ENCODE data around the gene ZNF581. TPM values are rescaled to one million over a fixed set of nuclear protein-coding genes. Genes with fewer than 3 reads are reported as not detected.
A peak's percentile ranks its signal among the peaks of the same experiment; 100 is the strongest.

The ZNF581 gene
- polyA plus RNA-seq, 4 donors: 15.9 to 29.2 (median 23.3) TPM

GRCh38 chr19:55689411-55690108 is 46.1 kb downstream of the ZNF581 start:
- no peak for FAIRE-seq

DNA sequence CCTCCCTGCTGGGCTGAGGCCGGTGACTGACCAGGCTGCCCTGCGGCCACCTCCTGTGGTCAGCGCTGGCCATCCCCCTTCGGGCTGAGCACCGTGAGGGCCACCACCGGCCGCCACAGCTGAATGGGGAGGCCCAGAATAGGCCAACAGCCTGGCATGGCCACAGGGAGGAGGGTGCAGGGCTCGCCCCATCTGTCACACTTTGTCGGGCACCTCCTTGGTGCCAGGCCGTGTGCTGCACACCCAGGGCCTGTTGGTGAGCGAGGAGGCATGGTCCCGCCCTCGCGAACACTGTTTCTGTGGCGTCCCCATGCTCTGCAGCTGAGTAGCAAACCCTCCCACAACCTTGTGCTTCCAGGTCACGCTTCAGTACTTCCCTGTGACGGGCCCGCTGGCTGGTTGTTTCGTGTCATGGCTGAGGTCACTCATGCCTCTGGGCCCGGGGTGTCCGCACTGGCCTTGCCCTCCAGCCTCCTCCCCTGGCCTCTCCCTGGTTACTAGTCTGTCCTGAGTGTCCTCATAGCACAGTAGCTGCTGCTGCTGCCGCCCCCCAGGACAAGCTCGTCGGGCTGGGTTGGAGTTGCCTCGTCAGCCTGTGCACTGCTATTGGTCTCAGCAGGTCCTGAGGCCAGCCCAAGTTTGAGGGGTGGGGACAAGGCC is 46.8 kb downstream of the ZNF581 start:
- Histone ChIP-seq H3K27me3 (ENCODE audit: control insufficient read depth in 3 of 3, insufficient read depth in 3 of 3, low read length in 3 of 3) (no peaks in the 10 kb centered on the region), H3K4me3 (ENCODE audit: low read depth in 1 of 3, low read length in 3 of 3) (no peak overlapping the region), H3K36me3 (ENCODE audit: control insufficient read depth in 3 of 3, insufficient read depth in 2 of 3, low read depth in 1 of 3, low read length in 3 of 3) (peaks cover 27 to 98% (median 49%) of the 10 kb centered on the region in 3 donors), H3K4me1 (ENCODE audit: control insufficient read depth in 3 of 3, insufficient read depth in 2 of 3, low read depth in 1 of 3, low read length in 2 of 3) (peaks cover 4 to 50% (median 7%) of the 10 kb centered on the region in 3 donors), H3K9me3 (ENCODE audit: control insufficient read depth in 2 of 2, insufficient read depth in 1 of 2, low read depth in 1 of 2, low read length in 1 of 2) (no peaks in the 10 kb centered on the region), H3K27ac (ENCODE audit: low read depth in 1 of 3, low read length in 2 of 3) (no peak overlapping the region)
- FAIRE-seq: no peak
- 93 to 94% (median 93%) methylated on average over 23 to 25 of the region's 25 CpGs for WGBS, 3 donors
- no peak for DNase-seq

More at GRCh38 chr19:55689411-55690108, 46.1 kb downstream of the ZNF581 start:
- Histone ChIP-seq H3K9me3 (ENCODE audit: control insufficient read depth in 2 of 2, insufficient read depth in 1 of 2, low read depth in 1 of 2, low read length in 1 of 2) (no peaks in the 10 kb centered on the region), H3K27me3 (ENCODE audit: control insufficient read depth in 3 of 3, insufficient read depth in 3 of 3, low read length in 3 of 3) (no peaks in the 10 kb centered on the region), H3K4me1 (ENCODE audit: control insufficient read depth in 3 of 3, insufficient read depth in 2 of 3, low read depth in 1 of 3, low read length in 2 of 3) (peaks cover 4 to 57% (median 12%) of the 10 kb centered on the region in 3 donors), H3K27ac (ENCODE audit: low read depth in 1 of 3, low read length in 2 of 3) (peak overlapping the region; percentile 2 to 89 (median 78)), H3K4me3 (ENCODE audit: low read depth in 1 of 3, low read length in 3 of 3) (peak overlapping the region in 1 of 3 donors; percentile 1), H3K36me3 (ENCODE audit: control insufficient read depth in 3 of 3, insufficient read depth in 2 of 3, low read depth in 1 of 3, low read length in 3 of 3) (peaks cover 21 to 98% (median 46%) of the 10 kb centered on the region in 3 donors)
- DNase-seq: no peak
- 78 to 88% (median 78%) methylated on average over 29 to 35 of the region's 35 CpGs for WGBS, 3 donors

DNA sequence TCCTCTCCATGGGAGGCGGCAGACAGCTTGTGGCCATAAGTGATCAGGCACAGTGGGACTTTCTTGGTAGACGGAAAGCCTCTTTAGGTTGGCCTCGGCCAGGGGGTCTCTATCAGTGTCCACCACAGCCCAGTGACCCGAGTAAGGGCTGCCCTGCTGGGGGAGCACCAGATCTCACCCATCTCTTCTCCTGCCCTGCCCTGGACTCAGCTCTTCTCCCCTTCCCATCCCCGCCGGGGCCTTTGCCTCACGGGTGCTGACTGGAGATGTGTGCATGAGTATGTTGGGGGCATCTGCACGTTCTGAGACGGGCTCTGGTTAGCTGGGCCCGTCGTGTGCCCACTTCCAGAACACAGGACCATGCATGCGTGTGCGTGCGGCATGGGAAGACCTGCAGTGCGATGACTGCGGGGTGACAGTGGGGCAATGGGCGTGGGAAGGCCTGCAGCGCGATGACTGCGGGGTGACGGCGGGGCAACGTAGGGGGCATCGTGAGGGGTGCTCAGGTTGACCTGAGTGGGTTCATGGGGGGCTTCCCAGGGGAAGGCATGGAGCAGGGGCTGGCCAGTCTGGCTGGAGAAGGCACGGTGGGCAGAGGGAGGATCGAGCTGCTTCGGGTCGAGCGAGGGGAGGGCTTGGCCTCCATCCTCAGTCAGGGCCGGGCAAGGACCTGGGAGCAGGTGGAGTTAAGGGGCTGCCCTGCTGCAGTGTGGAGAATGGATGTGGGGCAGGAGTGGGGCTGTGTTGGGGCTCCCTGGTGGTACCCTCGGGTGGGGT is 47.5 kb downstream of the ZNF581 start:
- no peak for FAIRE-seq
- no peak overlapping the region for H3K27ac ChIP-seq (ENCODE audit: low read depth in 1 of 3, low read length in 2 of 3)
- peaks cover 32 to 98% (median 48%) of the 10 kb centered on the region in 3 donors for H3K36me3 ChIP-seq (ENCODE audit: control insufficient read depth in 3 of 3, insufficient read depth in 2 of 3, low read depth in 1 of 3, low read length in 3 of 3)

GRCh38 chr19:55691561-55692481 is 48.4 kb downstream of the ZNF581 start:
- H3K9me3 ChIP-seq (ENCODE audit: control insufficient read depth in 2 of 2, insufficient read depth in 1 of 2, low read depth in 1 of 2, low read length in 1 of 2): no peaks in the 10 kb centered on the region
- no peaks in the 10 kb centered on the region for H3K27me3 ChIP-seq (ENCODE audit: control insufficient read depth in 3 of 3, insufficient read depth in 3 of 3, low read length in 3 of 3)
- no peak for DNase-seq
- H3K36me3 ChIP-seq (ENCODE audit: control insufficient read depth in 3 of 3, insufficient read depth in 2 of 3, low read depth in 1 of 3, low read length in 3 of 3): peaks cover 34 to 98% (median 51%) of the 10 kb centered on the region in 3 donors
- FAIRE-seq: no peak
- no peak overlapping the region for H3K27ac ChIP-seq (ENCODE audit: low read depth in 1 of 3, low read length in 2 of 3)
- peaks cover 0 to 34% (median 4%) of the 10 kb centered on the region in 3 donors for H3K4me1 ChIP-seq (ENCODE audit: control insufficient read depth in 3 of 3, insufficient read depth in 2 of 3, low read depth in 1 of 3, low read length in 2 of 3)
- WGBS, 3 donors: 92 to 94% (median 93%) methylated on average over 26 to 31 of the region's 31 CpGs
- no peak overlapping the region for H3K4me3 ChIP-seq (ENCODE audit: low read depth in 1 of 3, low read length in 3 of 3)

More for the DNA sequence above, 47.5 kb downstream of the ZNF581 start:
- H3K9me3 ChIP-seq (ENCODE audit: control insufficient read depth in 2 of 2, insufficient read depth in 1 of 2, low read depth in 1 of 2, low read length in 1 of 2): no peaks in the 10 kb centered on the region
- no peaks in the 10 kb centered on the region for H3K27me3 ChIP-seq (ENCODE audit: control insufficient read depth in 3 of 3, insufficient read depth in 3 of 3, low read length in 3 of 3)
- no peak for DNase-seq
- H3K4me1 ChIP-seq (ENCODE audit: control insufficient read depth in 3 of 3, insufficient read depth in 2 of 3, low read depth in 1 of 3, low read length in 2 of 3): peaks cover 2 to 43% (median 4%) of the 10 kb centered on the region in 3 donors
- no peak overlapping the region for H3K4me3 ChIP-seq (ENCODE audit: low read depth in 1 of 3, low read length in 3 of 3)
- WGBS, 3 donors: 90 to 95% (median 93%) methylated on average over 30 to 31 of the region's 31 CpGs

GRCh38 chr19:55692681-55693081 is 49.2 kb downstream of the ZNF581 start:
- H3K4me3 ChIP-seq (ENCODE audit: low read depth in 1 of 3, low read length in 3 of 3): no peak overlapping the region
- no peak overlapping the region for H3K27ac ChIP-seq (ENCODE audit: low read depth in 1 of 3, low read length in 2 of 3)
- peaks cover 34 to 97% (median 51%) of the 10 kb centered on the region in 3 donors for H3K36me3 ChIP-seq (ENCODE audit: control insufficient read depth in 3 of 3, insufficient read depth in 2 of 3, low read depth in 1 of 3, low read length in 3 of 3)
- FAIRE-seq: no peak
- peaks cover 0 to 26% (median 0%) of the 10 kb centered on the region in 3 donors for H3K4me1 ChIP-seq (ENCODE audit: control insufficient read depth in 3 of 3, insufficient read depth in 2 of 3, low read depth in 1 of 3, low read length in 2 of 3)
- H3K9me3 ChIP-seq (ENCODE audit: control insufficient read depth in 2 of 2, insufficient read depth in 1 of 2, low read depth in 1 of 2, low read length in 1 of 2): no peaks in the 10 kb centered on the region
- no peaks in the 10 kb centered on the region for H3K27me3 ChIP-seq (ENCODE audit: control insufficient read depth in 3 of 3, insufficient read depth in 3 of 3, low read length in 3 of 3)
- DNase-seq: no peak
- WGBS, 3 donors: 94 to 98% (median 97%) methylated on average over 17 to 19 of the region's 19 CpGs

GRCh38 chr19:55693336-55693974 is 50.0 kb downstream of the ZNF581 start:
- no peak overlapping the region for H3K27ac ChIP-seq (ENCODE audit: low read depth in 1 of 3, low read length in 2 of 3)
- H3K27me3 ChIP-seq (ENCODE audit: control insufficient read depth in 3 of 3, insufficient read depth in 3 of 3, low read length in 3 of 3): no peaks in the 10 kb centered on the region
- no peaks in the 10 kb centered on the region for H3K9me3 ChIP-seq (ENCODE audit: control insufficient read depth in 2 of 2, insufficient read depth in 1 of 2, low read depth in 1 of 2, low read length in 1 of 2)
- no peak overlapping the region for H3K4me3 ChIP-seq (ENCODE audit: low read depth in 1 of 3, low read length in 3 of 3)
- DNase-seq (no peak), FAIRE-seq (no peak)
- H3K4me1 ChIP-seq (ENCODE audit: control insufficient read depth in 3 of 3, insufficient read depth in 2 of 3, low read depth in 1 of 3, low read length in 2 of 3): peaks cover 0 to 19% (median 0%) of the 10 kb centered on the region in 3 donors
- 93 to 96% (median 94%) methylated on average over 20 of the region's 20 CpGs for WGBS, 3 donors
- H3K36me3 ChIP-seq (ENCODE audit: control insufficient read depth in 3 of 3, insufficient read depth in 2 of 3, low read depth in 1 of 3, low read length in 3 of 3): peaks cover 34 to 96% (median 58%) of the 10 kb centered on the region in 3 donors

GRCh38 chr19:55694241-55694655 is 50.8 kb downstream of the ZNF581 start:
- Histone ChIP-seq H3K4me3 (ENCODE audit: low read depth in 1 of 3, low read length in 3 of 3) (no peak overlapping the region), H3K27me3 (ENCODE audit: control insufficient read depth in 3 of 3, insufficient read depth in 3 of 3, low read length in 3 of 3) (no peaks in the 10 kb centered on the region), H3K4me1 (ENCODE audit: control insufficient read depth in 3 of 3, insufficient read depth in 2 of 3, low read depth in 1 of 3, low read length in 2 of 3) (peaks cover 0 to 14% (median 0%) of the 10 kb centered on the region in 3 donors), H3K36me3 (ENCODE audit: control insufficient read depth in 3 of 3, insufficient read depth in 2 of 3, low read depth in 1 of 3, low read length in 3 of 3) (peaks cover 37 to 94% (median 58%) of the 10 kb centered on the region in 3 donors), H3K27ac (ENCODE audit: low read depth in 1 of 3, low read length in 2 of 3) (no peak overlapping the region), H3K9me3 (ENCODE audit: control insufficient read depth in 2 of 2, insufficient read depth in 1 of 2, low read depth in 1 of 2, low read length in 1 of 2) (no peaks in the 10 kb centered on the region)
- WGBS, 3 donors: 41 to 73% (median 53%) methylated on average over 15 of the region's 15 CpGs
- DNase-seq (peak; percentile 50 to 69), FAIRE-seq (no peak)

Measured in small intestine (tissue), 7 donors.